GM21717 (cell line): ENCODE measurements around the gene PPARD.
A peak's percentile ranks its signal among the peaks of the same experiment; 100 is the strongest.

Experiments
- ATAC-seq: cut with Tn5 transposase; IDR thresholded peaks from one replicate; pipeline ENCODE4 v1.9.1; 2021; ENCODE audit warnings: mild to moderate bottlenecking, moderate library complexity; ENCODE audit not compliant: unreplicated experiment

The PPARD gene

DNA sequence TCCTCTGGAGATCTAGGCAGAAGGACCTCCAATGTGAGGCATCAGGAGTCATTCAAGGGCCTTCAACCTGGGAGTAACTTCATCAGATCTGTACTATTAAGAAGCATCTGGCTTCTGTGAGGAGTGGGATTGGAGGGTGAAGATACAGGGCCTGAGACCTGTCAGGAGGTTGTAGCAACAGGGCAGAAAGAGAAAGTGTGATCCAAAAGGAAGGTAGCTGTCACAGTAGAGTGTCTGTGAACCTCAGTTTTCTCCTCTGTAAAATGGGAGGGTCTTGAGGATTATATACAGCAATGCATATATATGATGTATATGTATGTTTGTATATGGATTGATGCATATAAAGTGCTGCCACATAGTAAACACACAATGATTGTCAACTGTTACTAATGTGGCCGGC, 123.3 kb downstream of the PPARD start:
- ATAC-seq = no peak

DNA sequence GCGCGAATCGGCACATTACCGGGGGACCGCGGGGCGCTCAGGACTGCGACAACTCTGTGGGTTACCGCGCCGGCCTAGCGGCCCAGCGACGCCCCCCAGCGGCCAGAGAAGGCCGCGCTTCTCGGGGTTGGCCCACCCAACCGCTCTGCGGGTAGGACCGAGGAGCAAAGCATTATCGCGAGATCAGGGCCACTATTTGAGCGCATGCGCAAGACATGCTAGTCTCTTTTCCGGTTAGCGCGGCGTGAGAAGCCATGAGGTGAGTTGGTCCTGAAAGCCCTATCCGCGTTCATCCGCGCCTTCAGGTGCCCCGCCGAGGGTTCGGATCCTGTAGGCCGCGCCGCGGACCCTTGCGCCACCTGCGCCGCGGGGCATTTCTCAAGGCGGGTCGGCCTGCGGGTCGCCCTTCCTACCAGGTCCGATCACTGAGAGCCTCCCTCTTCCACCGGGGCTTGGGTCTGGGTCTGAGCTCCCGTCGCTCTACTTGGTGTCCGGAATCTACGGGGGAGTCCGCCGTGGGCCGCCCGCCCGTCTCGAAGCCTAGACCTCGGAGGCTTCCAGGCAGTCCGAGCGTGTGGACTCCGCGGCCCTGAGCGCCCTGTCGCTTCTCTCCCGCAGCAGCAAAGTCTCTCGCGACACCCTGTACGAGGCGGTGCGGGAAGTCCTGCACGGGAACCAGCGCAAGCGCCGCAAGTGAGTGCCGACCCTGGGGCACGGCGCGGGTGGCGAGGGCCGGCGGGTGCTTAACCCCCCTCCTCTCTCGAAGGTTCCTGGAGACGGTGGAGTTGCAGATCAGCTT, 126.0 kb downstream of the PPARD start, which contains the start of gene RPL10A:
TSS of gene RPL10A (plus strand) at position 221 of the 799 bp plus-strand sequence. CDS start at position 255, 34 bp downstream.
- ATAC-seq = peak; percentile 63

DNA sequence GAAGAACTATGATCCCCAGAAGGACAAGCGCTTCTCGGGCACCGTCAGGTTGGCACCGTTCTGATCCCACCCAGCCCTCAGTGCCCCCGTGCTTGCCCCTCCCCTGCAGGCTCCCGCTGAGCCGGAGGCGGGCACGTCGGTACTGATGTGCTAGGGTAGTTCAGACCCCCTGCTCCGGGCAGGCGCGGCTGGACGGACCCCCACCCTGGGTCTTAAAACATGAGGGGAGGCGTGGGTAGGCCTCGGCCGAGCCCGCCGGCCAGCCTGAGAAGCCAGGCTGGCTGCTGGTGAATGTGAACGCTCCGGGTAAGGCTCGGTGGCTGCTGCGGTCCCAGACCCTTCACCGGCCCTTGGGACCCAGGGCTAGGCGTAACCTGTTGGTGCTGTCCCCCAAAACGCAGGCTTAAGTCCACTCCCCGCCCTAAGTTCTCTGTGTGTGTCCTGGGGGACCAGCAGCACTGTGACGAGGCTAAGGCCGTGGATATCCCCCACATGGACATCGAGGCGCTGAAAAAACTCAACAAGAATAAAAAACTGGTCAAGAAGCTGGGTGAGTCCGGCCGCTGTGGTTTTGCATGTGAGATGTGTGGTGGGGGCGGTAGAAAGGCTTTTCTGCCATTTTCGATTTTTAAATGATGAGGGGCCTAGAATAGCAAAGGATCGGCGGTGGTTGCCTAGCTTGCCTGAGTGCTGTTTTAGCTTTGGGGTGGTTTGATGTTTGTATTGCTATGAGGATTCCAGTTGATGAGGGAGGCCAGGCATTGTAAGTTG, 126.8 kb downstream of the PPARD start:
- no peak for ATAC-seq

DNA sequence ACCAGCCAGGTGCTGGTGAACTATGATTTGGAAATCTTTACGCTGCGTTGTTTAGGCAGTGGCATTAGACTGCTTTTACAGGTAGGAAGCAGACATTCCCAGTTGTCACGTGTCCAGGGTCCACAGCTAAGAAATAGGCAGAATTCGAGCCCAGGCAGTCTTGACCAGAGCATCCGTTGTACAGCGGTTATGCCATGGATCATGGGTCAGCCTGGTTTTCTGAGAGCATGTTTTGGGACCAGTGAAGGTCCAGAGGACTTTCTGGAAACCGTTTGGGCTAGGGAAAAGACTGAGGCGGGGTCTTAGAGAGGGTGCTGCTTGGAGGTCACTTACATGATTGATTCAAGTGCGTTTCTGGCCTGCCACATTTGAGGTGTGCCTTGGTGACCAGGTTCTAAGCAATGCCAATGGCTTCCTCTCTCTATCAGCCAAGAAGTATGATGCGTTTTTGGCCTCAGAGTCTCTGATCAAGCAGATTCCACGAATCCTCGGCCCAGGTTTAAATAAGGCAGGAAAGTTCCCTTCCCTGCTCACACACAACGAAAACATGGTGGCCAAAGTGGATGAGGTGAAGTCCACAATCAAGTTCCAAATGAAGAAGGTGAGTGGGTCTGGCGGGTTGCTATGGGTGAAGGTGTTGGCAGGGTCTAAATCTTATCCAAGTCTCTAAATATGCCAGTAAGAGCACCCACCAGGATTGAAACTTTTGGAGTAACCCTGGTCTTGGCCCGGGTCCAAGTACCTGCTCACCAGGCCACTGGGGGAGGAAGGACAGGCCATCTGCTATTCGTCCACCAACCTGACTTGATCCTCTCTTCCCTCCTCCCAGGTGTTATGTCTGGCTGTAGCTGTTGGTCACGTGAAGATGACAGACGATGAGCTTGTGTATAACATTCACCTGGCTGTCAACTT, 127.6 kb downstream of the PPARD start:
- ATAC-seq = no peak

DNA sequence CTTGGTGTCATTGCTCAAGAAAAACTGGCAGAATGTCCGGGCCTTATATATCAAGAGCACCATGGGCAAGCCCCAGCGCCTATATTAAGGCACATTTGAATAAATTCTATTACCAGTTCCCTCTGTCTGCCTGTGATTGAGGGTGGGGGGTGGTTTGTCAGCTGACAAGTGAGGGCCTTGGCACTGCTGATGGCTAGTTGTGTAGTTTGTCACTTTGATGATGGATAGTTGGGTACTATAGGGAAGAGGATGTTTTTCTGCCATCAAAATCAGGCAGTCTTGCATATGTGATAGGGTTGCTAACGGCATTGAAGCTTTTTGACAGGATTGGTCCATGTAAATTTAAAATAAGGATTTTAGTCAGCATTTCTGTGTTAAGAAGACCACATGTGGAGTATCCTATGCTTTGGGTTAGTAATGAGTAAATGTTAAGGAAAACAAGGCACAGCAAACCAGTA, 128.3 kb downstream of the PPARD start:
- ATAC-seq = no peak

DNA sequence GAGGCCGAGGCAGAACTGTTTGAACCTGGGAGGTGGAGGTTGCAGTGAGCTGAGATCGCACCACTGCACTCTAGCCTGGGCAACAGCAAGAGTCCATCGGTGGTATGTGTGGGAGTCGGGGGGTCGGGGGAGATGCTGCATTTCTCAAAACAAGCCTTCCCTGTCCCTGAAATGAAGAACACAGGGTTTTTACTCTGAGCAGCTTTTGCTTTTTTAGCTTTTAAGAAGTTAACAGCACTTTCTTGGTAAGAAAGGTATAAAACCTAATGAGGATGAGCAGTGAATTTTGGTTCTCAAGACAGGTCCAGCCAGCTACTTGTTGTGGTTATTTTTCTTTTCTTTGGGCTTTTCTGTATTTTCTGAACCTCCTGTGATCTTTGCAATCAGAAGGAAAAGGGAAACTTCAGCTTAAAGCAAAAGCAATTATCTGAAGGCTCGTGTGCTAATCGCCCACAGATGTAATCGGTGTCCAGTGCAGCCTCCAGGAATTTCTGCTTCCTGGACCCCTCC, 129.5 kb downstream of the PPARD start:
- no peak for ATAC-seq

DNA sequence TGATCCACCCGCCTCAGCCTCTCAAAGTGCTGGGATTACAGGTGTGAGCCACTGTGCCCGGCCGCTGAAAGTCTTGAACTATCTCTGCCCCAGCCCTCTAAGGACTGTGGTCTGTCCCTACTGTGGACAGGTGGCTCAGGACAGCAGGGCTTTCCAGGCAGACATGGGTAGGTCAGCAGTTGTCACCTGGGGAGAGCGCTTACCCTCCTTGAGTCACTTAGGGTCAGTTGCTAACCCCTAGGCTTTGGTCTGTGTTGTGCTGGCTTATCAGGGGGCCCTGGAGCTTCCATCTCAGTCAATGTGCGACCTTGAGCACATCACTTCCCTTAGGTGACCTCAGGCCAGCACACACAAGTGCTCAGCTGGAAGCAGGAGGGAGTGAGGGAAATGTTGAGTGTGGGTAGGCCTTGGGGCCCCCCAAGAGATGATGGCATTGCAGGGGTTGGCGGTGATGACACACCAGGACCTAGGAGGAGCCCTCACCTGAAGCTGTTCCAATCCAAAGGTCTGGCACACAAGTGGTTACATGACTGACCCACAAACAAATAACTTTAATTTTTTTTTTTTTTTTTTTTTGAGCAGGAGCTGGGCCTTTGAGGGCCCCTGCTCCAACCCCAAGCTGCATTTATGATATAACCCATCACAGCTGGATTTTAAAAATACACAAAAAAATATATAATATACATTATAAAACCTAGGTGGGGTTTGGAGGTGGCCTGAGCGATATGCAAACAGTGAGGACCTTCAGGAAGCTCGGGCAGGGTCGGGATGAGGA, 130.9 kb downstream of the PPARD start:
- no peak for ATAC-seq

DNA sequence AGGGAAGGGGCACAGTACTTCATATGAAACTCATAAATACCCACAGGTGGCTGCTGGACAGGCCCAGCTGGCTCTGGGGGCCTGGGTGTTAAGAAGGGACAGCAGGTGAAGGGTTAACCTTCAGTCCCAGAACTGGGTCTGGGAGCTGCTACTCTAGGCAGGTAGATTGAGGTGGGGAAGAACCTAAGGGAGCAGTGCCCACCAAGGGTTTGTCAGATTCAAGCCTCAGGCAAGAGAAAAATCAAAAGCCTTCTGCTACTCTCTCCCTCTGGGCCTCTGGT, 131.4 kb downstream of the PPARD start:
- no peak for ATAC-seq

DNA sequence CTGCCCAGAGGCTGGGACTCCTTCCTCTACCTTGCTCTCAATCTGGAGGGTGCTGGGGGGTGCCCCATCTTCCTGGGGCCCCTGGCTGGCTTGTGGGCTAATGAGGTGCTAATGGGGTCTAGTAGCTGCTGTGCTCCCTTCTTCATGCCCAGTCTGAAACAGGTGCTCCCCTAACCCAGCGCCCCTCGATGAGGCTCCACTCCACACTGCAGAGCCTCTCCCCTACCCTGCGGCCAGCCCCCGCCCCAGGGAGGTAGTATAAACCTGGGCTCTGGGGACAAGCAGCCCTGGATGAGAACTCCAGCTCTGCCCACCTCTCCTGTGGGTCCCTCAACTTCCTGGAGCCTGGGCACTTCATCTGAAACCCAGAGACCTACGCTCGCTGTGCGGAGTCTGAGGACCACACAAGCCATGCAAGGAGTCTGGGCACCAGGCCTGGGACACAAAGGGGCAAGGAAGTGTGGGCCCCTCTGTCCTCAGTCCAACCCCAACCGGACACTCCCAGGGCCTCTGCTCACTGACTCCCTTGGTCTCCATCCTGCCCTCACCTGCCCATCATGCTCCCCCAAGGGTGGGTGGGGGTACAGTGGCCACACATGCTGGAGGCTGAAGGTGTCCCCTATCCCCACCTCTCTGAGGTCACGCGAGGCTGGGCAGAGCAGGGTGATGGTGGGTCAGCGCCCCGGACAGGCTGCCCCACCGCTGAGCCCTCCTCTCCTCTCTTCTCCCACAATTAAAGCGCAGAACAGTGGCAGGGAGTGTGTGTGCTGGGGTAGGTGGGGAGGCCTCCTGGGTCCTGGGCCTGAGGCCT, 132.0 kb downstream of the PPARD start:
- ATAC-seq = no peak

DNA sequence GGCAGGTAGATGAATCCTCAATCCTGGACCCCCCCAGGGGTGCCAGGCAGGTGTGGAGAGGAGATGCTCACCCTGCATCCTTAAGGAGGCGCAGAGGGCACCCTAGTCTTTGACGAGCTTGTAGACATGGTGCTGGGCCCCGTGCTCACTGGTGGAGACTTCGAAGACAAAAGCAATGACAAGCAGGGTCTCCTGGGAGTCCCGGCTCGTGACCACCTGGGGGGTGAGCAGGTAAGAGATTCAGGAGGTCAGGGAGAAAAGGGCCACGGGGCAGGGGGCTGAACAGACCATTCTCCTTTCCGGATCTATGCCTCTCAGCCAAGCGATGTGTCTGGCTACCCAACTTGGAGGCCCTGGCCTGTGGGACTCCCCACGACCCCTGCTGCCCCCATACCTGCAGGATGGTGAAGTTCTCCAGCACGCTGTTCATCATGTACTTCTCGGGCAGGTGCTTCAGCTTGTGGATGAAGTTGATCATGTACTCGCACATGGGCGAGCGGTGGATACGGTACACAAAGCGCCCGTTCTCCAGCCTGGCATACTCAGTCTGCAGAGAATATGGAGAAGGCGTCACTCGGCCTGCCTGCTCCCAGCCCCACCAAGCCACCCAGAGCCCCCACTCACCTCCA, 132.7 kb downstream of the PPARD start:
- ATAC-seq = no peak

DNA sequence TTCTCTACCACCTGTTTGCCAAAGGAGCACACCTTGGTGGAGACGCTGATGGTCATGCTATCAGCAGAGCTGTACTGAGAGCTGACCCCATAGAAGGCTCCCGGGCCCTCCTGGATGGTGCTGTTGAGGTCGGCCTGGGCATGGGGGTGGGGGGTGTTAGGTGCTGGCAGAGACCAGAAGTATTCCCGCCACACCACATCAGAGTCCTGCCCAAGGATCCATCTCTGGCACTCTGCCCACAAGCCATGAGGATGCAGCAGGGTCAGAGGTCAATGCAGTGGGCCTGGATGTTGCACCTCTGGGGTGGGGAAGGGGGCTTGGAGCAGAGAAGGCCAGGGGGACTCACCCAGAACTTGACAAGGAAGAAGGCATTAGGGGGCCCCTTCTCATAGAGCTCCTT, 133.2 kb downstream of the PPARD start:
- no peak for ATAC-seq

DNA sequence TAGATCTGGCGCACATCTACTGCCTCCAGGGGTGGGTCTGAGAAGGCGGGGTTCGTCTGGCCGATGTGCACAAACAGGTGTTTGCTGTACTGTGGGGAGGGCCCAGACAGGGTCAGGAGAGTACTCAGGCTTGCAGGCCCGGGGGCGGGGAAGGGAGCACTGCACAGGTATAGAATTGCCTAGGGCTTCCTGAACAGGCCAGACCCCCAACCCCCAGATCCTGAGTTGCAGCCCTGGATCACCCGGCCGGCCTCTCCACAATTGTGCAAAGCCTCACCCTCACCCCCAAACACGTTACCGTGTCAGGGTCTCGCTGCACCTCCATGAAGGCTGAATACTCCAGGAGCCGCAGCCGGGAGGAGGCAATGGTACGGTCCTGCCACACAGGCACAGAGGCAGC, 133.6 kb downstream of the PPARD start:
- no peak for ATAC-seq

DNA sequence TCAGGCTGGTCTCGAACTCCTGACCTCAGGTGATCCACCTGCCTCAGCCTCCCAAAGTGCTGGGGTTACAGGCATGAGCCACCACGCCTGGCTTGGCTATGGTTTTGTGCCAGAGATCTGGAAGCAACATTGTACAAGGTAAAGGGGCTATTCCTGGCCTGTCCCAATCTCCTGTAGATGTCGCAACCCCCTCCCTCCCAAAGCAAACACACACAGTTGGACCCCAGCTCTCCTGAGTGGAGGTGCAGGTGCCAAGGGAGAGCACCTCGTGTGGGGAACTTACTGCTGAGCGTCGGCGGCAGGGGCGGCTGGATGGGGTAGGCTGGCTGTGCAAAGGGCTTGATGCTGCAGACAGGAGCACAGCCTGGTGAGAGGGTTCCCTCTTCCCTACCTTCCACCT, 134.7 kb downstream of the PPARD start:
- no peak for ATAC-seq
